ENCODE results near the gene SRGAP2B.
"Not testable (repeated sequence)": the region's sequence is repeated elsewhere in the genome, so short reads cannot be mapped to it uniquely, and the experiment has no call there.

The SRGAP2B gene

DNA sequence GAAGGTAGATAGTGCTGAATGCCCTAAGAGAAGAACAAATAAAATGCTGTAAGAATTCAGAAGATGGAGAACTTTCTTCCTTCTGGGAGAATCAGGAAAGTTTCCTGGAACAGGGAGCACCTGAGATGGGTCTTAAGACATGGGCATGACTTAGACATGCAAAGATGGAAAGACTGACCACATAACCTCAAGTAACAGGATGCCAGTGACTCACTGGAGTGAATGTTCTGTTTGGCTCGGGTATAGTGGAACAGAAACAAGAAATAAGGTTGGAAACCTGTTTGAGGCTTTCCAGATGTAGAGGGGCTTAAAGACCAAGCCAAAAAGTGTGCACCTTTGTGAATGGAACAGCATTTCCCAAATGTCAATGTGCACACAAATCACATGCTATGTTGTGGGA is 102.2 kb downstream of the SRGAP2B start:
- DNase-seq: not testable (repeated sequence)

DNA sequence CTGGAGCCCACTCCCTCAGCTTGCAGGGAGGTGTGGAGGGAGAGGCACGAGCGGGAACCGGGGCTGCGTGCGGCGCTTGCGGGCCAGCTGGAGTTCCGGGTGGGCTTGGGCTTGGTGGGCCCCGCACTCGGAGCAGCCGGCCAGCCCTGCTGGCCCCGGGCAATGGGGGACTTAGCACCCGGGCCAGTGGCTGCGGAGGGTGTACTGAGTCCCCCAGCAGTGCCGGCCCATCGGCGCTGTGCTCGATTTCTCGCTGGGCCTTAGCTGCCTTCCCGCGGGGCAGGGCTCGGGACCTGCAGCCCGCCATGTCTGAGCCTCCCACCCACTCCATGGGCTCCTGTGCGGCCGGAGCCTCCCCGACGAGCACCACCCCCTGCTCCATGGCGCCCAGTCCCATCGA is 104.5 kb downstream of the SRGAP2B start:
- DNase-seq: not testable (repeated sequence)

DNA sequence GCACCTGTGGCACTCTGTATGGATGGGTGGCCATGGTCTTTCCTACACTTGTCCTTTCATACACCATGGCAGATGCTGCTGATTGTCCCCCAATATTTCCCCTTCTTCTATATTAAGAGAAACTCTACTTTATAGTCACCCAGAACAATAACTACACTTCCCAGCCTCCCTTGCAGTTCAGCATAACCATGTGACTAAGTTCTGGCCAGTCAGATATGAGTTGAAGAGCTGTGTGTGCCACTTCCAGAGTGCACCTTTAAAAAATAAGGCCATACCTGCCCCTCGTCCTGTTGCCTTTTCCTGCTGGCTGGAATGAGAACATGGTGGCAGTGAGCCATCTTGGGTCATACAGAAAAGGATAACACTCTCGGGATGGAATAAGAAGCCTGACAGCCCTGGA is 108.0 kb downstream of the SRGAP2B start:
- not testable (repeated sequence) for DNase-seq

DNA sequence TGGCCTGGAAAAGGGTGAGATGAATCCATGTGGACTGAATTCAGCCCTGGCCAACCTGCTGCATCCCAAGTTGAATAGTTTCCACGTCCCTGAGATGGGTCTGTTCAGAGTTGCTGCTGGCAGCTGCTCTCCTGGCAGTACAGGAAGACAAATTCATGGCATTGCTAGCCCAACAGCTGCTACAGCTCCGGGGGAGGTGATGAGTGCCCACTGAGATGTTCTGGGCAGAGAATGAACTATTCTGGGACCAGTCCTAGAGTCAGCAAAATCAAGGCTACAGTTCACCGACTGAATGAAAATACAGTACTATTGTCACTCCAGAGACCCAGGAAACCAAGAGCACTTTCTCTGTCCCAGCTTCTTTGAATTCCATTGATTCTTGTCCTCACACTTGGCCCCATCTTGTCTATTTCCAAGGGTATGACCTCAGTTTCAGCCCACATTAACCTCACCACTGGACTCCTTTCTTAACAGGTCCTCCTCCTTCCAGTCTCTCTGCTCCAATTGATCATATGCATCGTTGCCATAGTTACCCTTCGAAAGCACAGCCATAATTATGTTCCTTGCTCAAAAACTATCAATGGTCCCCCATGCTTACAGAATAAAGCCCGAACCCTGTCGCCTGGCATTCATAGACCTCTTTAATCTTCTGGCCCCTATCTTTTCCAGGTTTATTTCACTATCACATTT is 108.8 kb downstream of the SRGAP2B start:
- DNase-seq: not testable (repeated sequence)

DNA sequence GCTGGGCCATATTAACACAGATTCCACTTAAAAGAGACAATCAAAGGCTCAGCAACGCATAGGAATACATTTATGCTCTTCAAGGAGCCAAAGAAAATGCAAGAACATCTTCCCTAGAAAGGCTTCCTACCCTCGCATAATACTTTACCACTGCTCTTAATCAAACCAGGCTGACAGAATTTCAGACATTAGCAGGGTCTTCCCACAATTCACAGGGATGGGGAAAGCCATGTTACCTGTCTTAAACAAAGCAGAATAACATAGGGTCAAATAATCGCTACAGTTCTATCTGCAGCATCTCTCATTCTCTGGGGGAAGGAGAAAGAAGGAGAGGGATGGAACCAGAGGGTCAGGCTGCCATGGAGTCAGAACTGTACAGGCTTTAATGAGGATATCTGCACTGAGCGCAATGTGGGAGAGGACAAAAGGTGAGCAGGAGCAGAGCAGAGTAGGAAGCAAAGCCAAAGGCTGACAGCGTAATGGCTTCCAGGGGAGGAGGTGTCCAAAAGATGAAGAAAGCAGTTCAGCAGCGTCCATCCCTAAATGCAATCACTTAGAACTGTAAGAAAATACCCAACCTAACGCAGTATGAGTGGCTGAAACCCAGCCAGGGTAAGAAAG is 109.5 kb downstream of the SRGAP2B start:
- not testable (repeated sequence) for DNase-seq

DNA sequence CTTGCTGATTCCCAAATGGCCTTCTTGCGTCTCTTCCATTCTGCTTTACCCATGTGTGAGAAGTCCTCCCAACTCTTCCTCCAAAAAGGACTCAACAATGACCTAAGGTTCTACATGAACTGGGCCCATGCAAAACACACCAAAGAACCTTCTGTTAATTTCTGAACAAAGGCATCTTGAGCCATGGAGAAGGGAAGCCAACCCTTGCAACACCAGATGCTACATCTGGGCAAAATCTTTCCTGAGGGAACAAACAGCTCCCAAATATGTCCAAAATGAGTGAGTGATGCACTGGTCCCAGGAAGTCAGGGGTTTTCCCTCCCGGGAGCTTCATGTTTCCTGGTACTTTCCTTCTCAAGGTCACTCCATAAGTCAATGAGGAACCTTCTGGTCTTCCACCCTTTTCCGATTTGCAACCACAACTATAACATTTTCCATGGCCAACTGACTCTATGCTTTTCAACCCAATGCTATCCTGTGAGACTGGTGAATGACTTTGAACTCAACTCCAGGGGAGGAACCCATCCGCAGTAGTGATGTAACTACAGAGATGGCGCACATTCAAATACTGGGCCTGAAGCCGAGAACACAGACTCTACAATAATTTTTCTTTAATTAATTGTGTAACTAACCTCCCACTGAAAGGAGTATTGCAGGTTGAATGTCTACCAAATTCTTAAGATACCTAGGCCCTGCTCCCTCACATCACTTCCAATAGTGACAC is 112.2 kb downstream of the SRGAP2B start:
- not testable (repeated sequence) for DNase-seq

DNA sequence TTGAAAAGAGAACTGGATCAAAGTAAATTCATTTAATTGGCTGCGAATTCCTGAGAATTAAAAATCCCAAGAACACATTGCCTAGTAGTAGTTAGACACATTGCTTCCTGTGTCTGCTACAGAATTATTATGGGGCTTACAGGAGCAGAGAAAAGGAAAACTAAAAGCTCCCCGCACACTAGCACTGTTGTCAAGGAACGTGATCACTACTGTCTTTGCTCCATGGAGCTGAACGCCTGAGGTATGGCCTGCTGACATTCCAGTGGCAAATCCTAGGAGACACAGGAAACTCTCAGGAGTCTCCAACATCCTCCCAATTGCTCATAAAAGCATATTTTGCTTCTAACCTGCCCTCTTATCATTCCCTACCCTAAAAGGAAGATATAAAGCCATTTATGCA is 114.0 kb downstream of the SRGAP2B start:
- not testable (repeated sequence) for DNase-seq

DNA sequence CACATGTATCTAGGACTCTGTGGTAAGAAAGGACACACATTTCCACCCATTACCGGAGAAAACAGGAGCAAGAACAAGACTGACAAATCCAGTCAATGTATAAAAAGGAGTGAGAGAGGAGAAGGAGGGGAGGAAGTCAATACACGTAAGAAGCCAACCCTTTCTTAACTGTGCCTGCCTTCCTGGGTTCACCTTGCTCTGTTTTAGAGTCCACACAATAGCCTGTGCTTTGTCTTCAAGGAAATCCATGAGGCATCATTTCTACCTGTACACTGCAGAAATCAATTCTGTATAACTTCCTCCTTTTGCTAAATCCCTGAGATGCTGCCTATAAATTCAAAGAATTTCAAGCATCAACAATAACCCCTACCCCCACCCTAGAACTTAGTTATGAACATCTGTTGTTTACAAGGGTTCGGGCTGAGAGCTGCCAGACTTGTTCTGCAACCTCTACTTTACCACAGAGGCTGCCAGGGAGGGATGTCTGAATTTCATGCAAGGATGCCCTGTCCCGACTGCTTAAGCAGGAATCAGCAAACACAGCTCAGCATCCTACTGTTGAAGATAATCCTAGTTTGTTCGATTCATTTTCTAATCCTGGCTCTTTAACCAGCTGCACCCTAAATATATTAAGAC is 115.0 kb downstream of the SRGAP2B start:
- DNase-seq: not testable (repeated sequence)

DNA sequence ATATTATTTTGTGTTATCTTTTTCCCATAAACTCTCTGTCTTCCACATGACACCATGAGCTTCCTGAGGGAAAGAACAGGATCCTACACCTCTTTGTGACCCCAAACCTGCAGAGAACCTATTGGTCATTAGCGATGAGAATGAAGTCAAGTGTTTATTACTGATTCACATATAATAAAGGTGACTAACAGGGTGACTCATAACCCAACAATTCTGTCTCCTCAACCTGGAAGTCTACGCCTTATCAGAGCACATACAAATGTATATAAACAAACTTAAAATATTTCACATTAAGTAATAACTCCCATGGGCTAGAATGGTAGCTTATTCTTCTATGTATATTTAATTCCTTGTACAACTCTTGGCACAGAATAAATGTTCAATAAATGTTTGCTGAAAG is 117.3 kb downstream of the SRGAP2B start:
- not testable (repeated sequence) for DNase-seq

DNA sequence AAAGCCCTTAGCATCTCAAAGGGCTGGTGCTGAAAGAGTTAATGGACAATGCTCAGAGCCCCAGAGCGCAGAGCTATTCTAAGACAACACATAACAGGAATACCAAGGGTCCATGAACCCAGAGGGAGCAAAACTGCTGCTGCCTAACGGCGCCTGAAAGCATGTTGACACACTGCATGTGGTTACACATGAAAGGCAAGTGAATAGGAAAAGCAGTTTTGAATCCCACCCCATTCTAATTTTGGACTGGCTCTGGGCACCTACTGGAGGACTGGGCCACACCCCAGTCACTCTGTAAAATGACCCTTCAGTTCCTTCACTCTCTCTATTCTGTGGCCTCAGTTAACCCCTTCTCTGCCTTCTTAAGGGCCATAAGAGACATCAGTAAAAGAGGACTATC is 123.2 kb downstream of the SRGAP2B start:
- not testable (repeated sequence) for DNase-seq

DNA sequence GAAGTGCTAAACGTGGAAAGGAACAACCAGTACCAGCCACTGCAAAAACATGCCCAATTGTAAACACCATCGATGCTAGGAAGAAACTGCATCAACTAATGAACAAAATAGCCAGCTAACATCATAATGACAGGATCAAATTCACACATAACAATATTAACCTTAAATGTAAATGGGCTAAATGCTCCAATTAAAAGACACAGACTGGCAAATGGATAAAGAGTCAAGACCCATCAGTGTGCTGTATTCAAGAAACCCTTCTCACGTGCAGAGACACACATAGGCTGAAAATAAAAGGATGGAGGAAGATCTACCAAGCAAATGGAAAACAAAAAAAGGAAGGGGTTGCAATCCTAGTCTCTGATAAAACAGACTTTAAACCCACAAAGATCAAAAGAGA is 128.6 kb downstream of the SRGAP2B start:
- not testable (repeated sequence) for DNase-seq

DNA sequence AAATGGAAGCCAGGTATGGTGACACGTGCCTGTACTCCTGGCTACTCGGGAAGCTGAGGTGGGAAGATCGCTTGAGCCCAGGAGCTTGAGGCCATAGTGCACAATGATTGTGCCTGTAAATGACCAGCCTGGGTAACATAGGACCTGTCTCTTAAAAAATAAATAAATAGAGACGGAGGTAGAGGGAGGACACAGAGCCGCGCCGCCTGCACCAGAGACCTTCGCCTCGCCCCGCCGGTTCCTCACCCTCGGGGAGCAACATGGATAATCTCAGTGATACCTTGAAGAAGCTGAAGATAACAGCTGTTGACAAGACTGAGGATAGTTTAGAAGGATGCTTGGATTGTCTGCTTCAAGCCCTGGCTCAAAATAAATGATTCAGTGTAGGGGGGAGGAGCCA is 130.4 kb downstream of the SRGAP2B start:
- not testable (repeated sequence) for DNase-seq

DNA sequence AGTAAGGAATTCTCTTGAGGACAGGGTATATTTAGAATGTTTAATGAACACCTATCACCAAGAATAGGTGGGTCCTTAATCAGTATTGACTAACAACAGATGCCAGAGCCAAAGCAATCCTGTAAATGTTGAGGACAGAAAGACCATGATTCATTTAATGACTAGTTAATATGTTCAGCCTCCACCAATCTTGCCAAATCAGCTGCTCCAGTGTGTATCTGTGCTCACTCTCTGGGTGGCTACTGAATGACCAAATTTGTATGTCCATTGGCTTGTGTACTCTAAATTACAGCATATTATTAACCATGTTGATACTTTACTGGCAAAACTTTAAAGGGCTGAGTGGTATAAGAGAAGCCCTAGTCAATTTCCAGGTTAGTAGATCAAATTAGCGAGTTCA is 130.9 kb downstream of the SRGAP2B start:
- DNase-seq: not testable (repeated sequence)

DNA sequence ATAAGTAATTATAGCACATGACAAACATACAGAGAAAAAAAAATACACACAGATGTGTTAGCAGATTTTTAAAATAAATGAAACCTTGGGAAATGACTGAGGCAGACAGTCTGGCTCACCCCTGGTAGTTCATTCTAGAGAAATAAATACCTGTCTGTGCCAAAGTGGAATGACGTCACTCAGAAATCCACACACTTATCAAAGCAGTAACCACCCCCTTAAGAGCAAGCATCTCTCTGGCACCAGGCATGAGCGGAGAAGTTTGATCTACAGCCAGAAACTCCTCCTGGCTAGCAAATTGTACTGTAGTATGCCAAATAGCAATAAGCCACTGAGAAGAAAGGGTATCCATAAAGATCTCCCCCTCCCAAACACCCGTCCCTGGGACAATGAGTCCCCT is 131.6 kb downstream of the SRGAP2B start:
- DNase-seq: not testable (repeated sequence)

DNA sequence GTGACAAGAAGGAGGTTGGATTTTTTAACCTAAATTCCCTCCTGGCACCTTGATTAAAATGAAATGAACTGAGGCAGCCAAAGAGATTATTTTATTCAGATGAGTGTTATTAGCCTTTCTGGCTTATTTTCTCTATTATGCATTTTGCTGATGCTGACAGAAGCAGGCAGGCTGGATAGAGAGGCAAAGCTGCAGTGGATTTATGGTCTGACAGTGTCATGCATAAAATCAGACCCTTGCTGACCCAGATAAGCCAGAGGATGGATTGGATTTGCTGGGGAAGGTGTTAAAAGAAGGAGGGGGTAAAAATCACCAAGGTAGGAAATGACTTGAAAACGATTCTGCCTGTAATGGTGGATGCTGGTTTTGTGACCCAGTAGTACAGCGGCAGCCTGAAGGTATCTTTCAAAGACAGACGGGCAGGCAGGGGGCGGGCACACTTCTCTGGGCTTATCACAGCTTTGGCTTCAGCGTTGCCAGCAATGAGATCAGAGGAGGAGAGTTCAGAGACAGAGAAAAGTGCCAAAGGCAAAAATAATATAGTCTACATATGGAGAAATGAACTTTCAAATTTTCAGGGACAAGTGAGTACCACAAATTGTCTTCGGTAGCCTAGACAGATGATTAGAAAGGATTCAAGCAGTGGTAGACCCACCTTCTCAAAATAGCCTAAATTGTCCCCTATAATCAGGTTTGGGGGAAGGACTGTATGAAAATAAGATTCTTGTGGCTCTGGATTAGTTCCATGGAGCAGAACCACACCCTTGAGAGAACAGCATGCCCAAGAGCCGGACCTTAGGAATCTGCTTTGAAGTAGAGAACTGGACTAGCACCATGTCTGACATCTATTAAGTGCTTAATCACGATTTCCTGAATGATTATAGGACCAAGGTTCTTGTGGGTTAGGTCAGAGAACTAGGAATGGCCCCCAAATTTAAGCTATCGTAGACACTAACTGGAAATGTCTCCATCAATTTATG is 133.2 kb downstream of the SRGAP2B start:
- not testable (repeated sequence) for DNase-seq

DNA sequence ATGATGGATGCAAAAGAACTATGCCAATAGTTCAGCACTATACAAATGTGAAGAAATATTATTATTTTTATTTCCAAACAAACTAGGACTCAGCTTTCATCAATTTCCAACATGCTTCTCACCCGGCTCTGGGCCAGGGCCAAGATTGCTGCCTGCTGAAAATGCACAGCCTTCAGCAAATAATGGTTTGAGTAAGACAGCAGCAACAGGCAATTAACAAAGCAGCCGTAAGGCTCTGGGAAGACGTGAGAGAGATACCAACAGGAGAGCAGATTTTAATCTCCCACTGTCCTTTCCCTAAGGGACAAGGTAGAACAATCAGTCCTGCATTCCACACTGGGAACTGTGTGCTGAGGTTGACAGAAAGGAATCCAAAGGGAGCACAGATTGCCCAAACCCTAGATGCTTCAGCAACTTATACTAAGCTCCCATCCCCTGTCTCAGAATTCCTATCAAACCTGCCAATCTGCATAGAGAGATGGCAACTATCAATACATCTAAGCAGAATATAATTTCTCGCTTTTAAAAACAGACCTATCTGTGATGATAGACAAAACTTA is 134.1 kb downstream of the SRGAP2B start:
- not testable (repeated sequence) for DNase-seq

DNA sequence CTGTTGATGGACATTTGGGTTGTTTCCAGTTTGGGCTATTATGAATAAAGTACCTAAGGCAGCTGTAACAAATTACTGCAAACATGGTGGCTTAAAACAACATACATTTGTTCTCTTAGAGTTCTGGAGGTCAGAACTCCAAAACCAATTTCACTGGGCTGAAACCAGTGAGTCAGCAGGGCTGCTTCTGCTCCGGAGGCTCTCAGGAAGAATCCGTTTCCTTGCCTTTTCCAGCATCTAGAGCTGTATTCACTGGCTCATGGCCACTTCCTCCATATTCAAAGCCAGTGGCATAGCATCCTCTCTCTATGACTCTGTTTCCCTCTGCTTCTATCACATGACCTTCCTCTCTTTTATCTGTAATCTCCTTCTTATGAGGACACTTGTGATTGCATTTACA is 146.7 kb downstream of the SRGAP2B start:
- DNase-seq: not testable (repeated sequence)

DNA sequence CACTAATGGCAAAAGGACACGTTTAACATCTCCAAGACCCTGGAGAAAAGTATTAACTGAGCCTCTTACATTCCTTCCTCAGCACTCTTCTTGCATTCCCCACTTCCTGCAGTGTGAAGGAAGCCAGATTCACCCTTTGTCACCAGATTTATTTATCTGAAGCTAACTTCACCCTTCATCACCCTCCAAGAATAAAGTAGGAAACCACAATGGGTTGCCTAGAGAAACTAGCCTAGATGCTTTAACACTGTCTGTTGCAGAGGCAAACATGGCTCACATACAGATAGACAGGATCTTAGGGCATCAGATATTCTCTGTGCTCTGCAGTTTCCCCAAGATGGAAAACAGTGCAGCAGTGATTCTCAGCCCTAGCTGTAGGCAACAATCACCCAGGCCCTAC is 147.6 kb downstream of the SRGAP2B start:
- not testable (repeated sequence) for DNase-seq

DNA sequence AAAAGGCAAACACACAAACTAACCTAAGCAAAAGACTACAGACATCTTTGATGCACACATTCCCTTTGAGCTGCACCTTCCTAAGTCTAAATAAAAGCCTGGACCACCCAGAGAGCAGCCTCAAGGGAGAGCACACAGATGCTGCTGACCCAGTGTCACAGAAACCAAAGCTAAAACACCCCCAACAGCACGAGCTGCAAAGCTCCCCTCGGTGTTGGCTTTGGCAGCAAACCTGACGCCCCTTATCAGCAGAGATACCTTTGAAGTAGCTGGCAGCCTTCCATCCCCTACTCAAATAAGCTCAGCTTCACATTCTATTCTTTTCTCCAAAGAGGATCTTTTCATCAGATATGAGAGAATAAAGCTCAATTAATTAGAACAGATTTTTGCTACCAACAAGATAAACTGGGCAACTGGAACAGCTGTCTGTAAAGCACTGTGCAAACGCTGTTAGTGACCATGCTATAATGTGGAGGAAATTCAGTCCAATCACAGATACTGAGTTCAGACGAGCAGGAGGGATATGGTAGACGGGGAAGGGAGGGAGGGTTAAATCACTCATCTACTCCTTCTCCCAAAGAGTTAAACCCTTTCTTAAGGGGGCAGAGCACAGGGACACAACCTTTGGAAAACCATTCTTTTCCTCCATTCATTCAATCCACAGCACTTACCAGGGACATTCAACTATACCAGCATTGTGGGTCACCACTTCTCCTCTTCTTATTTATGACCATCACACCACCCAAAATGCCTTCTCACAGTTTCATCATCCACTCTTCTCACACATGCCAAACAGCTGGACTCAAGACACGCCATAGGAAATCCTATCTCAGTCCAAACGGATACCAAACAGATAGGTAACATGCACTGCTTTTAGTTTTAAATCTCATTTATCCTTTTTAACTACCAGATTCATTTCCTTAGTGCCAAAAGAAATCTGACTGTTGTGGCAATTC is 148.3 kb downstream of the SRGAP2B start:
- DNase-seq: not testable (repeated sequence)

DNA sequence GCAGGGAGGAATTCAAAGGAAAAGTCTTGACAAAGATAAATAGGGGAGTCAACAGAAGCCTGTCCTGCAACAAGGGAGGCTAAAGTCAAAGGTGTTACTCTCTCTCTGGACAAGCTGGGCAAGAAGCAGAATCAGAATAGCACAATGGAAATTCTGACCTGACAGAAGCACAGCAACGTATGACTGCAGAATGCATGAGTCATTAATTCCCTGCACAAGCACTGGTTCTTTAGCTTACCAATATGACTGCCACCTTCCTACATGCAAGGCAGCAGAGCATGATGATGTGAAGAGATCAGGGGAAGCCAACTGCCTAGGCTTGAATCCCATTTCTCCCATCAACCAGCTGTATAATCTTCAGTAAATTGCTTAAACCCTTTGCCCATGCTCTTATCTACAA is 153.4 kb downstream of the SRGAP2B start:
- not testable (repeated sequence) for DNase-seq

DNA sequence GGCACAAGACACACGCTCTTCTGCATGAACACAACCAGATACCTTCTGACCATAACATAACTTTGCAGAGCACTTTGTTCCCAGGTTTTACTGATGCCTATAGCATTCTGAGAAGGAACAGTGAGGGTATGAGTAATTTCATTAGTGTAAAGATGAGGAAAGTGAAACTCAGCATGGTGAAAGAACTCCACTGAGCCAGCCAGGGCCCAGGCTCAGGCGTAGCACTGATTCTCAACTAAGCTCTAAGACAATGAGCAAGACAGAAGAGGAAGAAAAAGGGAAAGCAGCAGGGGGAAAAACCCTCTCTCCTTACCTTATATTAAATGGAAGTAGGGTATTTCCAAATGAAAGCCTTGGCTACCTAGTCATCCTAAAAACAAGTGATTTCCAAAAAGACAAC is 155.1 kb downstream of the SRGAP2B start:
- not testable (repeated sequence) for DNase-seq
